ENCODE measurements around the gene CAMSAP3. TPM values are rescaled to one million over a fixed set of nuclear protein-coding genes. Genes with fewer than 3 reads are reported as not detected.

The CAMSAP3 gene
- total RNA-seq, 1 experiment from 2014 or later, result 28.4 TPM

GRCh38 chr19:7624810-7625209, 29.1 kb downstream of the CAMSAP3 start:
- Mint-ChIP-seq H3K27ac (no peak overlapping the region), H3K4me1 (peaks cover 7 to 16% of the 10 kb centered on the region in 2 experiments), H3K4me3 (no peak overlapping the region), H3K27me3 (ENCODE audit: low read depth) (no peaks in the 10 kb centered on the region; the same call in 1 of the 2 replicates), H3K9me3 (no peaks in the 10 kb centered on the region; a peak in 2 of 5 replicates), H3K36me3 (ENCODE audit: insufficient read depth in 1 of 3, low read depth in 3 of 3) (peaks cover 22 to 46% (median 39%) of the 10 kb centered on the region in 3 experiments; a peak in 6 of 7 replicates)
- Histone ChIP-seq H3K23me2 (ENCODE audit: insufficient read length, low read depth, low read length, poor library complexity, severe bottlenecking) (peaks cover 7% of the 10 kb centered on the region), H3K14ac (ENCODE audit: insufficient read depth, low read length) (no peak overlapping the region), H3K4me2 (ENCODE audit: insufficient read depth, insufficient read length, low read length) (no peak overlapping the region), H3K18ac (ENCODE audit: insufficient read length, low read depth, low read length) (no peak overlapping the region), H3K27ac (ENCODE audit: insufficient read length, low read depth, low read length) (no peak overlapping the region), H2BK15ac (ENCODE audit: low read depth, low read length) (no peak overlapping the region), H3K4me1 (ENCODE audit: insufficient read depth, low read length) (no peaks in the 10 kb centered on the region), H3K79me1 (ENCODE audit: insufficient read depth, low read depth, low read length, poor library complexity, severe bottlenecking) (peaks cover 17% of the 10 kb centered on the region), H2AK5ac (ENCODE audit: insufficient read length, low read length) (no peak overlapping the region), H3K56ac (ENCODE audit: insufficient read length, low read depth, low read length) (no peak overlapping the region), H3K9me3 (ENCODE audit: control insufficient read depth, low read depth, low read length) (no peaks in the 10 kb centered on the region), H4K5ac (ENCODE audit: insufficient read length, low read depth, low read length) (no peak overlapping the region), H2BK12ac (ENCODE audit: insufficient read length, low read depth, low read length) (no peak overlapping the region), H4K8ac (replicated peaks; ENCODE audit: insufficient read length, low read depth, low read length) (no peak overlapping the region), H3K27me3 (ENCODE audit: insufficient read depth, low read length) (peaks cover 2% of the 10 kb centered on the region; the same call in 1 of the 2 replicates), H3K9ac (ENCODE audit: extremely low read depth, insufficient read length, low read length) (no peak overlapping the region), H3K4ac (ENCODE audit: low read depth, low read length) (no peak overlapping the region), H4K91ac (ENCODE audit: insufficient read length, low read depth, low read length) (no peak overlapping the region), H2BK5ac (ENCODE audit: insufficient read length, low read length) (no peak overlapping the region), H2AFZ (ENCODE audit: low read length) (no peak overlapping the region), H2BK120ac (ENCODE audit: low read depth, low read length, poor library complexity, severe bottlenecking) (no peak overlapping the region), H3K79me2 (ENCODE audit: insufficient read depth, low read length) (peaks cover 21% of the 10 kb centered on the region; the same call in 1 of the 2 replicates), H2BK20ac (ENCODE audit: low read depth, low read length, poor library complexity, severe bottlenecking) (no peak overlapping the region), H3T11ph (ENCODE audit: low read length) (no peak overlapping the region), H3K23ac (ENCODE audit: insufficient read length, low read depth, low read length) (no peak overlapping the region), H4K20me1 (ENCODE audit: control insufficient read depth, insufficient read depth, insufficient read length) (no peaks in the 10 kb centered on the region)
- no peak for DNase-seq
- no CpG with 5 or more reads among the region's 17 CpGs for WGBS (ENCODE audit: extremely low coverage, insufficient read length, low lambda C conversion rate)
- no peak for TF ChIP-seq CTCF (conservative IDR thresholded peaks at IDR 0.05)

All from H9 (cell line).